Nephron progenitor cell (in vitro differentiated cells): ENCODE results near the gene PROSER3.

ENCODE experiments used
- DNase-seq: peaks from one replicate; pipeline ENCODE4 v3.0.0; 2021
- H3K27ac Mint-ChIP-seq: 2 replicates; pipeline ENCODE4 v1.8.0; 2021; ENCODE audit warnings: mild to moderate bottlenecking, moderate library complexity, mixed read lengths
- H3K27me3 Mint-ChIP-seq: 2 replicates; pipeline ENCODE4 v1.8.0; 2021; ENCODE audit warnings: mild to moderate bottlenecking, low read depth, mixed read lengths; ENCODE audit not compliant: poor library complexity
- H3K36me3 Mint-ChIP-seq: 2 replicates; pipeline ENCODE4 v1.8.0; 2021; ENCODE audit warnings: low read depth, mixed read lengths
- H3K4me1 Mint-ChIP-seq: 2 replicates; pipeline ENCODE4 v1.8.0; 2021; ENCODE audit warnings: mixed read lengths
- H3K4me3 Mint-ChIP-seq: 2 replicates; pipeline ENCODE4 v1.8.0; 2021; ENCODE audit warnings: mild to moderate bottlenecking, moderate library complexity, mixed read lengths
- H3K9me3 Mint-ChIP-seq: 2 replicates; pipeline ENCODE4 v1.8.0; 2021; ENCODE audit warnings: mild to moderate bottlenecking, moderate library complexity, mixed read lengths
- TF ChIP-seq, protein P1 (sequence below): fragments of 200-600 bp; sonication (generic); IDR thresholded peaks from 2 replicates; pipeline ENCODE4 v1.5.0; 2021; ENCODE audit warnings: antibody characterized with exemption

PROSER3 gene

DNA sequence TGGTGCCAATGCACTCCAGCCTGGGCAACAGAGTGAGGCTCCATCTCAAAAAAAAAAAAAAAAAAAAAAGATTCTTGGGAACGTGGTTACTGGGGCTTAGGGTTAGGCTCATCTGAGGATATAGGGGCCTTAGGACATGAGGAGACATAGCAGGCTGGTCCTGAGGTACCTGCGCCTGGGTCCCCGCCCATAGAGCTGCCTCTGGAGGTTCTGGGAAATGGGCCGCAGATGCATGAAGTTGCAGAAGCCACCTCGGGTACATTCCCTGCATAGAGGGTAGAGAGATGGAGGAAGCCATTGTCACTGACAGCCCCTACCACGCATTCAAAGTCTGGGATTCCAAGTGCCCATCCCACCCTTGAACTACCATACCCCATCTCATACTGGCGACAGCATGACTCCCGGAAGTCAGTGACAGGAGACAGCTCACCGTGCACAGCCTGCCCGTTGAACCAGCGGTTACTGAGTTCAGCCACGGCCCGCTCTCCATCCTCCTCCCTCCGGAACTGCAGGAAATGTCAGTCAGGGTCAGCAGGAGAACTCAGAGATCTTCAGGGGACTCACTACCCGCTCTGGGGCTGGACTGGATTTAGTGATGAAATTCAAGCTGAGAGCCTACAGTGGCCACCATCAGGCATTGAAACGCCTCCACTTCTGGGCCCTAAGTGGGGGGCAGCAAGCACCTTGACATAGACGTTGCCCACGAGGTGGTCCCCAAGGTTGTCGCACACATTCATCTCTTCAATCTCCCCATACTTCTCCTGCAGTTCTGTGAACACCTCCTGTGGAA, 14.1 kb upstream of the PROSER3 start:
- H3K27ac Mint-ChIP-seq, result no peak overlapping the region

GRCh38 chr19:35744430-35745327, 13.3 kb upstream of the PROSER3 start:
- Mint-ChIP-seq H3K9me3 (no peaks in the 10 kb centered on the region), H3K27ac (peak overlapping the region; percentile 100), H3K36me3 (peaks cover 5% of the 10 kb centered on the region), H3K4me1 (peaks cover 62% of the 10 kb centered on the region), H3K27me3 (peaks cover 2% of the 10 kb centered on the region), H3K4me3 (peak overlapping the region; percentile 100)
- TF ChIP-seq, protein P1, sequence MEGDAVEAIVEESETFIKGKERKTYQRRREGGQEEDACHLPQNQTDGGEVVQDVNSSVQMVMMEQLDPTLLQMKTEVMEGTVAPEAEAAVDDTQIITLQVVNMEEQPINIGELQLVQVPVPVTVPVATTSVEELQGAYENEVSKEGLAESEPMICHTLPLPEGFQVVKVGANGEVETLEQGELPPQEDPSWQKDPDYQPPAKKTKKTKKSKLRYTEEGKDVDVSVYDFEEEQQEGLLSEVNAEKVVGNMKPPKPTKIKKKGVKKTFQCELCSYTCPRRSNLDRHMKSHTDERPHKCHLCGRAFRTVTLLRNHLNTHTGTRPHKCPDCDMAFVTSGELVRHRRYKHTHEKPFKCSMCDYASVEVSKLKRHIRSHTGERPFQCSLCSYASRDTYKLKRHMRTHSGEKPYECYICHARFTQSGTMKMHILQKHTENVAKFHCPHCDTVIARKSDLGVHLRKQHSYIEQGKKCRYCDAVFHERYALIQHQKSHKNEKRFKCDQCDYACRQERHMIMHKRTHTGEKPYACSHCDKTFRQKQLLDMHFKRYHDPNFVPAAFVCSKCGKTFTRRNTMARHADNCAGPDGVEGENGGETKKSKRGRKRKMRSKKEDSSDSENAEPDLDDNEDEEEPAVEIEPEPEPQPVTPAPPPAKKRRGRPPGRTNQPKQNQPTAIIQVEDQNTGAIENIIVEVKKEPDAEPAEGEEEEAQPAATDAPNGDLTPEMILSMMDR, result no peak
- peak; percentile 91 for DNase-seq

More for the DNA sequence above, 14.1 kb upstream of the PROSER3 start:
- no peak for DNase-seq
- Mint-ChIP-seq H3K9me3 (no peaks in the 10 kb centered on the region), H3K4me1 (peaks cover 61% of the 10 kb centered on the region), H3K36me3 (peaks cover 6% of the 10 kb centered on the region), H3K27me3 (peaks cover 2% of the 10 kb centered on the region), H3K4me3 (peak overlapping the region; percentile 100)
- TF ChIP-seq, protein P1, result no peak

GRCh38 chr19:35745328-35746086, 12.5 kb upstream of the PROSER3 start, which contains the start of the genes PSENEN and U2AF1L4:
TSS of gene PSENEN (plus strand) at chr19:35745651. CDS start at chr19:35745931, 280 bp downstream.
TSS of gene U2AF1L4 (minus strand) at chr19:35745418. CDS start at chr19:35745391, 27 bp downstream.
- Mint-ChIP-seq H3K36me3 (peaks cover 5% of the 10 kb centered on the region), H3K27ac (peak within 1 kb of the TSS; percentile 100), H3K27me3 (peaks cover 2% of the 10 kb centered on the region), H3K4me1 (peaks cover 60% of the 10 kb centered on the region), H3K4me3 (peak within 1 kb of the TSS; percentile 100), H3K9me3 (no peaks in the 10 kb centered on the region)
- peak; percentile 93 for DNase-seq
- TF ChIP-seq, protein P1, result no peak

DNA sequence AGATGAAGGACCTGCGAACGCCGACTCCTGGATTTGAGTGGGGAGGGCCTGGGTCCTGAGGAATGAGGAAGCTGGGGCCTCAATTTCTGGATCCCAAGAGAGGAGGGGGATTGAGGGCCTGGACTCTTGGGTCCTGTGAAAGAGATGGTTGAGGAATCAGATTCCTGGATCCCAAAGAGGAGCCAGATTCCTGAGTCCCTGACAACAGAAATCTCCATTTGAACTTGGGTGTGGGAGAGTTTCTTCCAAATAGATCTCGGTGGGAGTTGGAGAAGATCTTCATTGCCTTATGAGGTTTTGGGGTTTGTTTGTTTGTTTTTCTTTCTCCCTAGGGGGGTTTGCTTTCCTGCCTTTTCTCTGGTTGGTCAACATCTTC, 11.9 kb upstream of the PROSER3 start:
- peaks cover 5% of the 10 kb centered on the region for H3K36me3 Mint-ChIP-seq
- peaks cover 2% of the 10 kb centered on the region for H3K27me3 Mint-ChIP-seq
- TF ChIP-seq, protein P1, result no peak
- peak overlapping the region; percentile 100 for H3K27ac Mint-ChIP-seq
- peaks cover 57% of the 10 kb centered on the region for H3K4me1 Mint-ChIP-seq
- no peaks in the 10 kb centered on the region for H3K9me3 Mint-ChIP-seq
- no peak for DNase-seq
- H3K4me3 Mint-ChIP-seq, result peak overlapping the region; percentile 100

- TF ChIP-seq, protein P1, result no peak
- Mint-ChIP-seq H3K27me3 (peaks cover 2% of the 10 kb centered on the region), H3K4me1 (peaks cover 56% of the 10 kb centered on the region), H3K27ac (peak overlapping the region; percentile 100), H3K4me3 (peak overlapping the region; percentile 100), H3K9me3 (no peaks in the 10 kb centered on the region), H3K36me3 (peaks cover 5% of the 10 kb centered on the region)
- DNase-seq, result no peak
These were observed 11.4 kb upstream of the PROSER3 start for GRCh38 chr19:35746531-35746930.
